ENCODE results near the gene KSR2. TPM values are rescaled to one million over a fixed set of nuclear protein-coding genes. Genes with fewer than 3 reads are reported as not detected.

The KSR2 gene
- total RNA-seq, 1 donor from 2014 or later = 0.30 TPM

DNA sequence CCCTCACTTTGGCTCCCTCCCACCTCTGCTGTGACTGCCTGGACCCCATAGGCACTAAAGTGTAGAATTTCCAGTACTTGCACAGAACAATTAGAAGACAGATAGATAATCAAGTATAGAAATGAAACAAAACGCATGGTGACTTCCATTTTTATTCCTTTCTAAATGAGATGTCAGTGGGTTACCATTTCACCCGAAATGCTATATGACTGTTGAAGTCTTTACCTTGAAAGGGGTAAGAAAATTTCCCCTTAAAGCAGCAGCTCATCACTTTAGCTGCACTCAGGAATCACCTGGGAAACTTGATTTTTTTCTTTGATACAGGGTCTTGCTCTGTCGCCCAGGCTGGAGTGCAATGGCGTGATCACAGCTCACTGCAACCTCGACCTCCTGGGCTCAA is 12.5 kb upstream of the KSR2 start:
- H3K9me3 ChIP-seq (ENCODE audit: low read depth) = no peaks in the 10 kb centered on the region
- Mint-ChIP-seq H3K9me3 (no peaks in the 10 kb centered on the region), H3K36me3 (no peaks in the 10 kb centered on the region), H3K4me1 (peaks cover 8% of the 10 kb centered on the region), H3K4me3 (no peak overlapping the region), H3K27ac (no peak overlapping the region), H3K27me3 (ENCODE audit: insufficient read depth, low read depth) (peaks cover 6% of the 10 kb centered on the region)
- no peak overlapping the region for H3K27ac ChIP-seq
- no peaks in the 10 kb centered on the region for H3K4me1 ChIP-seq
- no peak overlapping the region for H3K4me3 ChIP-seq
- H3K4me2 ChIP-seq = no peak overlapping the region
- TF ChIP-seq, protein P1, sequence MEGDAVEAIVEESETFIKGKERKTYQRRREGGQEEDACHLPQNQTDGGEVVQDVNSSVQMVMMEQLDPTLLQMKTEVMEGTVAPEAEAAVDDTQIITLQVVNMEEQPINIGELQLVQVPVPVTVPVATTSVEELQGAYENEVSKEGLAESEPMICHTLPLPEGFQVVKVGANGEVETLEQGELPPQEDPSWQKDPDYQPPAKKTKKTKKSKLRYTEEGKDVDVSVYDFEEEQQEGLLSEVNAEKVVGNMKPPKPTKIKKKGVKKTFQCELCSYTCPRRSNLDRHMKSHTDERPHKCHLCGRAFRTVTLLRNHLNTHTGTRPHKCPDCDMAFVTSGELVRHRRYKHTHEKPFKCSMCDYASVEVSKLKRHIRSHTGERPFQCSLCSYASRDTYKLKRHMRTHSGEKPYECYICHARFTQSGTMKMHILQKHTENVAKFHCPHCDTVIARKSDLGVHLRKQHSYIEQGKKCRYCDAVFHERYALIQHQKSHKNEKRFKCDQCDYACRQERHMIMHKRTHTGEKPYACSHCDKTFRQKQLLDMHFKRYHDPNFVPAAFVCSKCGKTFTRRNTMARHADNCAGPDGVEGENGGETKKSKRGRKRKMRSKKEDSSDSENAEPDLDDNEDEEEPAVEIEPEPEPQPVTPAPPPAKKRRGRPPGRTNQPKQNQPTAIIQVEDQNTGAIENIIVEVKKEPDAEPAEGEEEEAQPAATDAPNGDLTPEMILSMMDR (IDR thresholded peaks at IDR 0.05) = no peak
- no peak for TF ChIP-seq EZH2phosphoT487 (IDR thresholded peaks at IDR 0.05)
- no peak for TF ChIP-seq EZH2 (IDR thresholded peaks at IDR 0.05)
- H4K20me1 ChIP-seq (ENCODE audit: low read depth) = no peaks in the 10 kb centered on the region
- H3K36me3 ChIP-seq = no peaks in the 10 kb centered on the region
- no peak for DNase-seq (ENCODE audit: low spot score)
- no peaks in the 10 kb centered on the region for H3K79me2 ChIP-seq (ENCODE audit: low read depth)
- no peaks in the 10 kb centered on the region for H3F3A ChIP-seq (ENCODE audit: low read depth)
- no peaks in the 10 kb centered on the region for H3K27me3 ChIP-seq
- no peak overlapping the region for H3K9ac ChIP-seq
- no peak overlapping the region for H2AFZ ChIP-seq (replicated peaks)

- Histone ChIP-seq H3K9ac (no peak overlapping the region), H3K9me3 (ENCODE audit: low read depth) (no peaks in the 10 kb centered on the region), H2AFZ (replicated peaks) (no peak overlapping the region), H3K36me3 (no peaks in the 10 kb centered on the region), H3K4me3 (no peak overlapping the region), H4K20me1 (ENCODE audit: low read depth) (no peaks in the 10 kb centered on the region), H3K79me2 (ENCODE audit: low read depth) (no peaks in the 10 kb centered on the region), H3K27me3 (no peaks in the 10 kb centered on the region), H3F3A (ENCODE audit: low read depth) (no peaks in the 10 kb centered on the region), H3K4me2 (no peak overlapping the region), H3K27ac (no peak overlapping the region), H3K4me1 (no peaks in the 10 kb centered on the region)
- Mint-ChIP-seq H3K4me1 (peaks cover 8% of the 10 kb centered on the region), H3K27ac (no peak overlapping the region), H3K27me3 (ENCODE audit: insufficient read depth, low read depth) (peaks cover 6% of the 10 kb centered on the region), H3K4me3 (no peak overlapping the region), H3K36me3 (no peaks in the 10 kb centered on the region), H3K9me3 (no peaks in the 10 kb centered on the region)
- DNase-seq (ENCODE audit: low spot score) = no peak
- TF ChIP-seq EZH2phosphoT487 (IDR thresholded peaks at IDR 0.05) (no peak), EZH2 (IDR thresholded peaks at IDR 0.05) (no peak)
- TF ChIP-seq, protein P1 (IDR thresholded peaks at IDR 0.05) = no peak
Observed at GRCh38 chr12:117980616-117981015, 11.8 kb upstream of the KSR2 start.

DNA sequence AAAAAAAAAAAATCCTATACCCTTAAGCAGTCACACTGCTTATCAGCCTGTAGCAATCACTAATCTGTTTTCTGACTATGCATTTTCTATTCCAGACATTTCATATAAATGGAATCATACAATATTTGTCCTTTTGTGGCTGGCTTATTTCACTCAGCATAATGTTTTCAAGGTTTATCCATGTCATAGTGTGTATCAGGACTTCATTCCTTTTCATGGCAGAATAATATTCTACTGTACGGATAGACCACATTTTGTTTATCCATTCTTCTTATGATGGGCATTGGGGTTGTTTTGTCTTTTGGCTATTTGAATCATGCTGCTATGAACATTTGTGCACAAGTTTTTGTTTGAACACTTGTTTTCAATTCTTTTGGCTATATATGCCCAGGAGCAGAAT is 8.6 kb upstream of the KSR2 start:
- no peaks in the 10 kb centered on the region for H3K27me3 ChIP-seq
- Mint-ChIP-seq H3K9me3 (peaks cover 2% of the 10 kb centered on the region), H3K4me3 (no peak overlapping the region), H3K36me3 (no peaks in the 10 kb centered on the region), H3K27me3 (ENCODE audit: insufficient read depth, low read depth) (peaks cover 10% of the 10 kb centered on the region), H3K4me1 (peaks cover 3% of the 10 kb centered on the region), H3K27ac (no peak overlapping the region)
- no peak overlapping the region for H3K27ac ChIP-seq
- no peak overlapping the region for H3K9ac ChIP-seq
- TF ChIP-seq, protein P1 (IDR thresholded peaks at IDR 0.05) = no peak
- TF ChIP-seq EZH2phosphoT487 (IDR thresholded peaks at IDR 0.05) (no peak), EZH2 (IDR thresholded peaks at IDR 0.05) (no peak)
- no peaks in the 10 kb centered on the region for H3K36me3 ChIP-seq
- H3F3A ChIP-seq (ENCODE audit: low read depth) = no peaks in the 10 kb centered on the region
- H3K9me3 ChIP-seq (ENCODE audit: low read depth) = no peaks in the 10 kb centered on the region
- no peak overlapping the region for H3K4me3 ChIP-seq
- no peaks in the 10 kb centered on the region for H3K79me2 ChIP-seq (ENCODE audit: low read depth)
- no peaks in the 10 kb centered on the region for H3K4me1 ChIP-seq
- no peak overlapping the region for H3K4me2 ChIP-seq
- H4K20me1 ChIP-seq (ENCODE audit: low read depth) = no peaks in the 10 kb centered on the region
- DNase-seq (ENCODE audit: low spot score) = no peak
- no peak overlapping the region for H2AFZ ChIP-seq (replicated peaks)
